ENCODE results near the gene ETV2. TPM values are rescaled to one million over a fixed set of nuclear protein-coding genes. Genes with fewer than 3 reads are reported as not detected.

ETV2 gene
- total and polyA plus RNA-seq, 8 donors = 0.55 to 11.7 (median 6.1) TPM; not detected in 3

DNA sequence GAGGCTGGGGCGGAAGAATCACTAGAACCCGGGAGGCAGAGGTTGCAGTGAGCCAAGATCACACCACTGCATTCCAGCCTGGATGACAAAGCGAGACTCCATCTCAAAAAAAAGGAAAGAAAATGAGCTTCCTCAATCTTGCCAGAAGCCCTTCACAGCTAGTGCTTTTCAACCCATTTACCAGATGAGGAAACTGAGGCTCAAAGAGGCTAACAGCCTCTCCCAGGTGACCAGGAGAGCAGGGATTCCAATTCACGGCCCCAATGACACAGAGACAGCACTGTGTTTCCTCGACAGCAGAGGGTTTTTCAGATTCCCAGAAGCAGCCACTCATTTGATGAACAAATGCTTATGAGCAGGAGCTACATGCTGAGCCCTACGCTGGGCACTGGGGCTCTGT is 28.0 kb downstream of the ETV2 start:
- H3K27me3 ChIP-seq = peaks cover 0 to 45% (median 16%) of the 10 kb centered on the region in 3 donors
- intact Hi-C loops (cut with DNase I; ENCODE audit: low total_unique reads) = no loop called here

DNA sequence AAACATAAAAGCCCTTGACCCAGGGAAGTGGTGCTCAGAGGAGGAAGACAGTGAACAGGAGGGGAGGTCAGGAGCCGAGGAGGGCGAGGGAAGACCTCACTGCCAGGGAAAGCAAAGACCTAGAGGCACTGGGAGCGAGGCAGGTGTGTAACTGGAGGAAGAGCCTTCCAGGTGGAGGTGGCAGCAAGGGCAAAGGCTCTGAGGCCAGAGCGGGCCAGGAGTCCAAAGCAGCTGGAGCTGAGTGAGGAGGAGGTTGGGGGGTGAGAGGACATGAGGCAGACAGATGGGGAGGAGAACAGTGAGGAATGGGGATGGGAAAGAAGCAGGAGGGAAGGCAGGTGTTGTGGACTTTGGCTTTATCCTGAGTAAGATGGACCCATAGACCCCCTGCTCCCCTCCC is 28.4 kb downstream of the ETV2 start:
- WGBS, 5 donors = 52 to 58% (median 55%) methylated on average over 4 of the region's 4 CpGs
- H3K27me3 ChIP-seq = peaks cover 0 to 49% (median 16%) of the 10 kb centered on the region in 3 donors
- H3K4me1 ChIP-seq = peaks cover 0 to 7% (median 6%) of the 10 kb centered on the region in 4 donors
- H3K36me3 ChIP-seq = peaks cover 0 to 13% (median 7%) of the 10 kb centered on the region in 4 donors
- H3K9me3 ChIP-seq = no peaks in the 10 kb centered on the region
- DNase-seq = no peak
- no peak overlapping the region for H3K27ac ChIP-seq
- intact Hi-C loops (cut with DNase I; ENCODE audit: low total_unique reads) = no loop called here
- TF ChIP-seq, protein P1, sequence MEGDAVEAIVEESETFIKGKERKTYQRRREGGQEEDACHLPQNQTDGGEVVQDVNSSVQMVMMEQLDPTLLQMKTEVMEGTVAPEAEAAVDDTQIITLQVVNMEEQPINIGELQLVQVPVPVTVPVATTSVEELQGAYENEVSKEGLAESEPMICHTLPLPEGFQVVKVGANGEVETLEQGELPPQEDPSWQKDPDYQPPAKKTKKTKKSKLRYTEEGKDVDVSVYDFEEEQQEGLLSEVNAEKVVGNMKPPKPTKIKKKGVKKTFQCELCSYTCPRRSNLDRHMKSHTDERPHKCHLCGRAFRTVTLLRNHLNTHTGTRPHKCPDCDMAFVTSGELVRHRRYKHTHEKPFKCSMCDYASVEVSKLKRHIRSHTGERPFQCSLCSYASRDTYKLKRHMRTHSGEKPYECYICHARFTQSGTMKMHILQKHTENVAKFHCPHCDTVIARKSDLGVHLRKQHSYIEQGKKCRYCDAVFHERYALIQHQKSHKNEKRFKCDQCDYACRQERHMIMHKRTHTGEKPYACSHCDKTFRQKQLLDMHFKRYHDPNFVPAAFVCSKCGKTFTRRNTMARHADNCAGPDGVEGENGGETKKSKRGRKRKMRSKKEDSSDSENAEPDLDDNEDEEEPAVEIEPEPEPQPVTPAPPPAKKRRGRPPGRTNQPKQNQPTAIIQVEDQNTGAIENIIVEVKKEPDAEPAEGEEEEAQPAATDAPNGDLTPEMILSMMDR (IDR thresholded peaks at IDR 0.05) = no peak
- H3K4me3 ChIP-seq = no peak overlapping the region

More for the DNA sequence above, 28.0 kb downstream of the ETV2 start:
- TF ChIP-seq POLR2AphosphoS5 (IDR thresholded peaks at IDR 0.05) (no peak), POLR2A (IDR thresholded peaks at IDR 0.05) (no peak), EP300 (IDR thresholded peaks at IDR 0.05) (no peak)
- TF ChIP-seq, protein P1 (IDR thresholded peaks at IDR 0.05) = no peak
- H3K9me3 ChIP-seq = no peaks in the 10 kb centered on the region
- WGBS, 5 donors = 70 to 80% (median 80%) methylated on average over 6 of the region's 6 CpGs
- peaks cover 0 to 7% (median 6%) of the 10 kb centered on the region in 4 donors for H3K4me1 ChIP-seq
- no peak for DNase-seq
- H3K36me3 ChIP-seq = peaks cover 0 to 17% (median 10%) of the 10 kb centered on the region in 4 donors
- no peak overlapping the region for H3K4me3 ChIP-seq
- no peak overlapping the region for H3K27ac ChIP-seq

DNA sequence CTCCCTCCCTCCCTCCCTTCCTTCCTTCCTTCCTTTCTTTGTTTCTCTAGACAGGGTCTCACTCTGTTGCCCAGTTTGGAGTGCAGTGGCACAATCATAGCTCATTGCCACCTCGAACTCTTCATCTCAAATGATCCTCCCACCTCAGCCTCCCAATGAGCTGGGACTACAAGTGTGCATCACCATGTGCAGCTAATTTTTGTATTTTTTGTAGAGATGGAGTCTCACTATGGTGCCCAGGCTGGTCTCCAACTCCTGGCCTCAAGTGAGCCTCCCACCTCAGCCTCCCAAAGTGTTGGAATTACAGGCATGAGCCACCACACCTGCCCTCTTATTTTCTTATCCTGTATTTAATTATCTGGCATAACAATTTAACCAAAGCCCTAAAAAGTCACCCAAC is 29.1 kb downstream of the ETV2 start:
- Histone ChIP-seq H3K4me1 (peaks cover 0 to 7% (median 6%) of the 10 kb centered on the region in 4 donors), H3K27ac (no peak overlapping the region), H3K9me3 (no peaks in the 10 kb centered on the region), H3K36me3 (peaks cover 0 to 6% (median under 1%) of the 10 kb centered on the region in 4 donors), H3K27me3 (peaks cover 0 to 56% (median 16%) of the 10 kb centered on the region in 3 donors), H3K4me3 (no peak overlapping the region)
- TF ChIP-seq EP300 (IDR thresholded peaks at IDR 0.05) (no peak), POLR2AphosphoS5 (IDR thresholded peaks at IDR 0.05) (no peak), POLR2A (IDR thresholded peaks at IDR 0.05) (no peak)
- TF ChIP-seq, protein P1 (IDR thresholded peaks at IDR 0.05) = no peak
- no peak for DNase-seq
- intact Hi-C loops (cut with DNase I; ENCODE audit: low total_unique reads) = no loop called here
- 67 to 95% (median 86%) methylated on average over 1 of the region's 1 CpG for WGBS, 5 donors

DNA sequence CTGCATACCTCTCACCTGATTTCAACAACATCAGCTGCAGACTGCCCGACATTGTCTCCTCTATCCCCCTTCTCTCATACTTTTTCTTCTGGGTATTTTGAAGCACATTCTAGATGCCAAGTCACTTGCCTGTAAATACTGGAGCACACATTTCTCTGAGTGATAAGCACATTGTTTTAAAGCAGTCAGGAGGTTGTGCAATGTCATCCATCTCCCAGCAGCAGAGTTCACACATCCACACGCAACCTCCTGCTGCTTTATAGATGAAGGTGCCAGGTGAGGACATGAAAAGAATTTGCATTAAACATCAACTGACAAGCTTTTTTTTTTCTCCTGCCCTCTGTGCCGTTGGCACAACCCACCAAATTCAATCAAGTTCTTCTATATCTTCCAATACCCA is 30.3 kb downstream of the ETV2 start:
- TF ChIP-seq POLR2AphosphoS5 (IDR thresholded peaks at IDR 0.05) (no peak), EP300 (IDR thresholded peaks at IDR 0.05) (no peak), POLR2A (IDR thresholded peaks at IDR 0.05) (no peak)
- TF ChIP-seq, protein P1 (IDR thresholded peaks at IDR 0.05) = no peak
- H3K4me3 ChIP-seq = no peak overlapping the region
- H3K27me3 ChIP-seq = peaks cover 0 to 65% (median 18%) of the 10 kb centered on the region in 3 donors
- no peak overlapping the region for H3K27ac ChIP-seq
- H3K9me3 ChIP-seq = no peaks in the 10 kb centered on the region
- intact Hi-C loops (cut with DNase I; ENCODE audit: low total_unique reads) = no loop called here
- no peak for DNase-seq
- peaks cover 0 to 7% (median 6%) of the 10 kb centered on the region in 4 donors for H3K4me1 ChIP-seq
- 17 to 35% (median 24%) methylated on average over 3 of the region's 3 CpGs for WGBS, 5 donors
- no peaks in the 10 kb centered on the region for H3K36me3 ChIP-seq
